Adrenal gland (tissue), 12 donors: ENCODE results near the gene SRSF6. TPM values are rescaled to one million over a fixed set of nuclear protein-coding genes. Genes with fewer than 3 reads are reported as not detected.
A peak's percentile ranks its signal among the peaks of the same experiment; 100 is the strongest.

ENCODE experiments used
- DNase-seq, 7 donors: peaks; one replicate each; pipeline ENCODE4 v3.0.0-alpha.2; 2019 to 2020
- H3K27ac ChIP-seq, 5 donors: fragments of 200-600 bp; sonication (generic) in 4 of 5; 1 replicate in 3 of 5; 2 replicates in 2 of 5; pipeline versions ENCODE4 v1.5.1 to v1.8.0; 2016 to 2020; ENCODE audit warnings: mild to moderate bottlenecking in 1 of 5
- H3K27me3 ChIP-seq: fragments of 200-600 bp; 2 replicates; pipeline ENCODE4 v1.8.0; 2021
- H3K36me3 ChIP-seq, 2 donors: fragments of 200-600 bp; replicated peaks in 1 of 2; 1 replicate in 1 of 2; 2 replicates in 1 of 2; pipeline versions ENCODE4 v1.5.1 to v1.8.0; 2018 to 2022
- H3K4me1 ChIP-seq, 2 donors: fragments of 200-600 bp; replicated peaks in 1 of 2; 1 replicate in 1 of 2; 2 replicates in 1 of 2; pipeline versions ENCODE4 v1.5.1 to v1.8.0; 2018 to 2021
- H3K4me3 ChIP-seq, 4 donors: fragments of 200-600 bp; sonication (generic) in 3 of 4; one replicate each; pipeline ENCODE4 v1.5.1; 2016 to 2018
- H3K9me3 ChIP-seq, 3 donors: fragments of 200-600 bp; sonication (generic) in 1 of 3; replicated peaks in 1 of 3; 1 replicate in 2 of 3; 2 replicates in 1 of 3; pipeline versions ENCODE4 v1.5.1 to v1.8.0; 2016 to 2021
- CTCF ChIP-seq, 6 experiments: fragments of 450-650 bp in 4 of 6; fragments of 200-600 bp in 2 of 6; sonication (generic) in 1 of 6; IDR thresholded peaks; 1 replicate in 5 of 6; 2 replicates in 1 of 6; pipeline versions ENCODE4 v1.5.1 to v1.8.0; 2016 to 2021; ENCODE audit warnings: antibody characterized with exemption in 6 of 6, mild to moderate bottlenecking in 2 of 6, moderate library complexity in 1 of 6
- POLR2A ChIP-seq, 2 donors: fragments of 450-650 bp; IDR thresholded peaks; one replicate each; pipeline ENCODE4 v1.6.1; 2017; ENCODE audit warnings: antibody characterized with exemption in 2 of 2, mild to moderate bottlenecking in 2 of 2, moderate library complexity in 1 of 2
- WGBS, 4 donors: extraction: QIAGEN DNeasy Blood & Tissue Kit in 2 of 4; methylation state at CpG; one replicate each; pipeline versions ENCODE4 v1.1.5 to v1.1.7; 2013 to 2017; 5-methylcytosine and 5-hydroxymethylcytosine counted together
- intact Hi-C, 2 donors: fragments of 100-400 bp; cut with DNase I; formaldehyde crosslinking; loops; one replicate each; pipeline versions ENCODE4 v1.14.1 to v1.15.0; 2022 to 2023
- polyA plus RNA-seq, 3 donors: library from polyadenylated mRNA; stranded (reverse); fragments of 200-250 nt in 2 of 3; fragments of 350-450 nt in 1 of 3; fragmentation: Illumina TruSeq in 1 of 3; extraction: RNeasy Lipid Tissue Mini Kit (QIAGEN cat#74804) in 1 of 3; gene quantifications; one replicate each; pipeline ENCODE4 v1.2.3, GENCODE V29; 2013 to 2014
- total RNA-seq, 9 donors: library from RNA; depleted of rRNA in 4 of 9; stranded (reverse); fragments of >200 nt in 4 of 9; fragments of 120-200 nt in 1 of 9; fragmentation: NEBNext Ultra II Directional in 1 of 9; extraction: Animal tissue kit (Norgen Biotek cat#: 25700) in 1 of 9; gene quantifications; one replicate each; pipeline versions ENCODE4 v1.1.0 to v1.2.4, GENCODE V29; 2013 to 2023
- donor health status: healthy with polysubstance abuse.
- donor health status: Bipolar disorder and iron deficiency.
- donor health status: DM: yes; HTN: yes; CAD: no.
- donor health status: DM: no; HTN: no; CAD: no.
- donor health status: DM: no; HTN: no; CAD: no.
- donor health status: DM: yes; HTN: yes; CAD: no.

The SRSF6 gene
- total and polyA plus RNA-seq, 12 donors: 42.7 to 188 (median 153) TPM

- TF ChIP-seq POLR2A (IDR thresholded peaks at IDR 0.05) (no peak), CTCF (IDR thresholded peaks at IDR 0.05) (no peak)
Measured at GRCh38 chr20:43426172-43426571, 31.5 kb upstream of the SRSF6 start.

GRCh38 chr20:43430265-43431133 lies 27.2 kb upstream of the SRSF6 start:
- DNase-seq: peak in 1 of 7 donors; percentile 28
- TF ChIP-seq POLR2A (IDR thresholded peaks at IDR 0.05) (no peak), CTCF (IDR thresholded peaks at IDR 0.05) (no peak)

More at GRCh38 chr20:43426172-43426571, 31.5 kb upstream of the SRSF6 start:
- no peaks in the 10 kb centered on the region for H3K27me3 ChIP-seq
- no peak overlapping the region for H3K4me3 ChIP-seq
- WGBS, 4 donors: 62 to 75% (median 74%) methylated on average over 5 of the region's 5 CpGs
- DNase-seq: no peak
- no peaks in the 10 kb centered on the region for H3K9me3 ChIP-seq
- no peak overlapping the region for H3K27ac ChIP-seq
- intact Hi-C loops: no loop called here
- no peaks in the 10 kb centered on the region for H3K4me1 ChIP-seq
- no peaks in the 10 kb centered on the region for H3K36me3 ChIP-seq

GRCh38 chr20:43431134-43431519 lies 26.6 kb upstream of the SRSF6 start:
- Histone ChIP-seq H3K4me3 (no peak overlapping the region), H3K9me3 (no peaks in the 10 kb centered on the region), H3K27me3 (no peaks in the 10 kb centered on the region), H3K4me1 (no peaks in the 10 kb centered on the region), H3K36me3 (no peaks in the 10 kb centered on the region), H3K27ac (no peak overlapping the region)
- DNase-seq: peak in 1 of 7 donors; percentile 30
- intact Hi-C loops: no loop called here
- no peak for TF ChIP-seq POLR2A (IDR thresholded peaks at IDR 0.05)
- TF ChIP-seq CTCF (IDR thresholded peaks at IDR 0.05): no peak
- WGBS, 4 donors: 49 to 58% (median 52%) methylated on average over 7 of the region's 7 CpGs

More at GRCh38 chr20:43430265-43431133, 27.2 kb upstream of the SRSF6 start:
- intact Hi-C loops: no loop called here
- 56 to 67% (median 61%) methylated on average over 9 to 10 of the region's 10 CpGs for whole genome bisulfite sequencing, 4 donors
- Histone ChIP-seq H3K4me1 (no peaks in the 10 kb centered on the region), H3K27me3 (no peaks in the 10 kb centered on the region), H3K9me3 (no peaks in the 10 kb centered on the region), H3K27ac (no peak overlapping the region), H3K36me3 (no peaks in the 10 kb centered on the region), H3K4me3 (no peak overlapping the region)

GRCh38 chr20:43432498-43432897 lies 25.2 kb upstream of the SRSF6 start:
- Histone ChIP-seq H3K27ac (no peak overlapping the region), H3K9me3 (no peaks in the 10 kb centered on the region), H3K4me3 (no peak overlapping the region), H3K4me1 (no peaks in the 10 kb centered on the region), H3K36me3 (no peaks in the 10 kb centered on the region), H3K27me3 (no peaks in the 10 kb centered on the region)
- 71 to 75% (median 72%) methylated on average over 1 of the region's 1 CpG for WGBS, 4 donors
- no peak for TF ChIP-seq POLR2A (IDR thresholded peaks at IDR 0.05)
- TF ChIP-seq CTCF (IDR thresholded peaks at IDR 0.05): no peak
- intact Hi-C loops: no loop called here
- DNase-seq: peak in 1 of 7 donors; percentile 6
